Lower leg skin (tissue), 3 donors: Measurements from ENCODE around the gene CLCNKB.

ENCODE experiments used
- POLR2A ChIP-seq, 2 donors: fragments of 450-650 bp; IDR thresholded peaks; one replicate each; pipeline ENCODE4 v1.6.1; 2016 to 2017; ENCODE audit warnings: antibody characterized with exemption in 2 of 2, mild to moderate bottlenecking in 1 of 2, moderate library complexity in 1 of 2
- TF ChIP-seq, protein P1 (sequence below), 3 donors: fragments of 450-650 bp; IDR thresholded peaks; one replicate each; pipeline ENCODE4 v1.5.1; 2016; ENCODE audit warnings: antibody characterized with exemption in 3 of 3, mild to moderate bottlenecking in 3 of 3, moderate library complexity in 2 of 3

DNA sequence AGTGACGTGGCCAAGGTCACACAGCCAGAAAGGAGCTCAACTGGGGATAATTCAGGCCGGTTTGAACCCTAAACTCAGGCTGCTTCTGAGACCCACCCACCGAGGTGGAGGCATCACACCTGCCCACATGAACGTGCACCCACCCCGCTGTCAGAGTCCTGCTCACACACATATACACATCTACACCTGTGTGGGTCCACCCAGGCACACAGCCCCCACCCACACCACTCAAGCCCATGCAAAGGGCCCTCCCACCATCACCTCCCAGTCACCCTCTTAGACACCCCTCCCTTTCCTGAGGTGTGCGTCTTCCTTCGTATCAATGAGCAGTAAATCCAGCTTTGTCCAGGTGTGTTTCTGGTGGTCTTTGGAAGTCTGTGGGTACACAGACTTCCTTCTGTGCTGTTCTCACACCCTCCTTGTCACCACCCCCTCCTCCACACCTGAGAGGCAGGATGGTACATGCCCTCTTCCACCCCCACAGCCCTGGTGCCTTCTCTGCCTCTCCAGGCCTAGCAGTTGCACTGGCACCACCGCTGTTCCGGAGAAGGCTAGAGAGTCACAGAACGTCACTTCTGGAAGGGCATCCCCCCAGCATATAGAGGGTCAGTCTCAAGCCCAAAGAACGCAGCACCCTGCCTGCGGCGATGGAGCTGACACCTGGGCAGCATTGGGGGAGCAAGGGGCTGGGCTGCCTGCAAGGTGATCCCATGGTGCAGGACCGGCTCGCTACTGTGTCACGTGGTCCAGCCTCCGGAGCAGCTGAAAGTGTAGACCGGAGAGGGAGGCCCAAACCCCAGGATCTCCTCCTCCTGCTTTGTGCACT is 48.7 kb downstream of the CLCNKB start:
- no peak for TF ChIP-seq POLR2A (IDR thresholded peaks at IDR 0.05)
- TF ChIP-seq, protein P1, sequence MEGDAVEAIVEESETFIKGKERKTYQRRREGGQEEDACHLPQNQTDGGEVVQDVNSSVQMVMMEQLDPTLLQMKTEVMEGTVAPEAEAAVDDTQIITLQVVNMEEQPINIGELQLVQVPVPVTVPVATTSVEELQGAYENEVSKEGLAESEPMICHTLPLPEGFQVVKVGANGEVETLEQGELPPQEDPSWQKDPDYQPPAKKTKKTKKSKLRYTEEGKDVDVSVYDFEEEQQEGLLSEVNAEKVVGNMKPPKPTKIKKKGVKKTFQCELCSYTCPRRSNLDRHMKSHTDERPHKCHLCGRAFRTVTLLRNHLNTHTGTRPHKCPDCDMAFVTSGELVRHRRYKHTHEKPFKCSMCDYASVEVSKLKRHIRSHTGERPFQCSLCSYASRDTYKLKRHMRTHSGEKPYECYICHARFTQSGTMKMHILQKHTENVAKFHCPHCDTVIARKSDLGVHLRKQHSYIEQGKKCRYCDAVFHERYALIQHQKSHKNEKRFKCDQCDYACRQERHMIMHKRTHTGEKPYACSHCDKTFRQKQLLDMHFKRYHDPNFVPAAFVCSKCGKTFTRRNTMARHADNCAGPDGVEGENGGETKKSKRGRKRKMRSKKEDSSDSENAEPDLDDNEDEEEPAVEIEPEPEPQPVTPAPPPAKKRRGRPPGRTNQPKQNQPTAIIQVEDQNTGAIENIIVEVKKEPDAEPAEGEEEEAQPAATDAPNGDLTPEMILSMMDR (IDR thresholded peaks at IDR 0.05), result no peak
